ENCODE measurements around the gene ARHGAP22.

ARHGAP22 gene

DNA sequence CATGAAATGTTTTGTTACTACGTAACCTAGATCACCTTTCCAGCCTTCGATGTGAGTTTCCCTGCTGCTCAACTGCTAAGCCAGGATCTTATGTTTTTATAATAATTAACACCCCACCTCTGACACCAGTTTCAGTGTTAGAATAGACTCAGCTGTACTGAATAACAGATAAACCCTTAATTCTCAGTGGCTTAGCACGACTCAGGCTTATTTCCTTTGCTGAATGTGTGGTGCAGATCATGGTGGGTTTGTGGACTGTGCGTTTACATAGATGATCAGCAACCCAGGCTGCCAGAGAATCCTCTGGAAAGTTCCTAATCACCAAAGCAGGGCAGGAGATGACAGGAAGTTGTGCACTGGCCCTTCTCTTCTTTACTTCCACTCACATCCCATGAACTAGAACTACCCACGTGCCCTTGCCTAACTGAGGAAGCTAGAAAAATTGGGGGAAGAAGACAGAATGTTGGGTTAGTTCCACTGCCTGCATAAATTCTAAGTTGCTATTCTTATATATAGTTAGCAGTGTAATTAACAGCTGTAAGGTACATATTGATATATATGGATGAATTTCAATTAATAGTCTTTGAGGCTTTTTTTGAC is 186.6 kb downstream of the ARHGAP22 start:
- no peak for DNase-seq (ENCODE audit: low spot score)

DNA sequence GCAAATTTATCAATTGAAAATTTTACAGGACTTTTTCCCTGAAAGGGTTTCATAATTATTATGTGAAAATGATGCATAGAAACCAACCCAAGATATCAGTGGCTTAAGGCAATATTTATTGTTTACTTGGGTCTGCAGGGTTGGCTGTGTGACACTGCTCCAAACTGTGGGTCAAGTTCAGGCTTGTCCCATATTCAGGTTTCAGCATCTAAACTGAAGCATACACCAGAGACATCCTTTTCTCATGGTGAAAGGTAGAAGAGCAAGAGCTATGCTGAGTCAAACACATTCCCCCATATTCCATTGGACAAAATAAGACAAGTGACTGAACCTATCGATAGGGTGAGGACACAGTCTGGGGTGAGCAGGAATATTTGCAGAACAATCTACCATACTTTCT is 187.5 kb downstream of the ARHGAP22 start:
- DNase-seq (ENCODE audit: low spot score), result no peak

DNA sequence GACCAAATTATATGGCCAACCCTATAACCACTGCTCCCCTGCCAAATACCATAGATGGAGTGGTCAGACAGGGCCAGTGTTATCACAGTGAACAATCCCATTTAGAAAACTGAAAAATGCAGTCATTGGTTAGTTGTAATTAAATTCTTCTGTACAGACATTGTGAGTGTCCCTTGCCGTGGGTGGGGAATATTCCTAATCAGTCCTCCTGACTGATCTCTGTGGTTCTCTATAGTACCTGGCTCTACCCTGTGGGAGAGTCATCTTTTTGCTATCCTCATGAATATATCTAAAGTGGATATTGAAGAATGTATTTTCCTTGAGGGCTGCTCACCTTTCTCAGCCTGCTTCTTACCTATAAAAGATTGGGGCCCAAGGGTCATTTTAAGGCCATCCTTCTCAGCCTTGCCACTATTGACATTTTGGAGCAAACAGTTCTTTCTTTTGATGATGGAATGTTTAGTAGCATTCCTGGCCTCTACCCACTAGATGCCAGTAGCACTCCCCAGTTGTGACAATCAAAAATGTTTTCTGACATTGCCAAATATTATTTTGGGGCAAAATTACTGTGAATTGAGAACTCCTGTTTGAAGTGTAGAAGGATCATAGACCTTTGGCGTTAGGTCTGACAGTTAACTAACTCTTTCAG is 188.2 kb downstream of the ARHGAP22 start:
- peak; percentile 5 for DNase-seq (ENCODE audit: low spot score)

DNA sequence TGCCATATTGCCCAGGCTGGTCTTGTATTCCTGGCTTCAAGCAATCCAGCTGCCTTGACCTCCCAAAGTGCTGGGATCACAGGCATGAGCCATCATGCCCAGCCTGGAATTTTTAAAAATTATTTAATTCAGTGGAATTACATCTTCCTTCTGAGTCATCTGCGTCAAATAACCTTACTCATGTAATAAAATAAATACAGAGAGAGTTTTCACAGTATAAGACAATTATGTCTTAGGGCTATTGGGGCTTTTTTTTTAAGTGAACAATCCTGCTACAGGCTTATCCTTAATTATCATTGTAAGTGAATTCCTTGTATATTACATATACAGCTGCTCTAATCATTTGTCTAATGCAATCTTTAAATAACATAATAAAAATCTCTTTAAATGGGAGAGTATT is 190.1 kb downstream of the ARHGAP22 start:
- peak; percentile 8 for DNase-seq (ENCODE audit: low spot score)

DNA sequence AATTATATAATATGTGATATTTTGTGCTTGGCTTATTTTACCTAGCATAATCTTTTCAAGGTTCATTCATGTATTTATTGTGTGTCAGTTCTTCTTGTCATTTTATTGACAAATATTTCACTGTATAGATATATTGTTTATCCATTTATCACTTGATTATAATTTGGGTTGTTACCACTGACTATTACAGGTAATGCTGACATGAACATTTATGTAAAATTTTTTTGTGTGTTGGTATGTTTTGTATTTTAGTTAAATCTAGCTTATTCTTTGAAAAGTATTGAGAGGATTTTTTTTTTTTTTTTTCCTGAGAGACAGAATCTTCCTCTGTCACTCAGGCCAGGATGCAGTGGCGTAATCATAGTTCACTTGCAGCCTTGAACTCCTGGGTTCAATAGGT is 190.7 kb downstream of the ARHGAP22 start:
- DNase-seq (ENCODE audit: low spot score), result no peak

DNA sequence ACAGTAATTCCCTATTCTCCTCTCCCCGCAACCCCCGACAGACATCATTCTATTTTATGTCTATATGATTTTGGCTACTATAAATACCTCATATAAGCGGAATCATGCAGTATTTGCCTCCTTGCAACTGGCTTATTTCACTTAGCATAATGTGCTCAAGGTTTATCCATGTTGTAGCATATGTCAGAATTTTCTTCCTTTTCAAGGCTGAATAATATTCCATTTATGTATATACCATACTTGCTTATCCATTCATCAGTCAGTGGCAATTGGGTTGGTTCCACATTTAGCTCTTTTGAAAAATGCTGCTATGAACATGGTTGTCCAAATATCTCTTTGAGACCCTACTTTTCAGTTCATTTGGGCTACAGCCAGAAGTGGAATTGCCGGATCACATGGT is 191.9 kb downstream of the ARHGAP22 start:
- no peak for DNase-seq (ENCODE audit: low spot score)

DNA sequence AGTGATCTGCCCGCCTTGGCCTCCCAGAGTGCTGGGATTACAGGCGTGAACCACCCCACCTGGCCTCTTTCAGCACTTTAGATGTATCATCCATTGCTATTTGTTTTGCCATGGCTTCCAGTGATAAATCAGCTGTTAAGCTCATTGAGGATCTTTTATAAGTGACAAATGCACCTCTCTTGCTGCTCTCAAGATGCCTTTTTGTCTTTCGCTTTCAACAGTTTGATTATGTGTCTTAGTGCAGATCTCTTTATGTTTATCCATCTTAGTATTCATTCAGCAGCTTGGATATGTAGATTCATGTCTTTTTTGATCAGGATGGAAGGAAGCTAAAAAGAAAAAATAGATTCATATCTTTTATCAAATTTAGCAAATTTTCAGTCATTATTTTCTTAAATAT is 192.8 kb downstream of the ARHGAP22 start:
- no peak for DNase-seq (ENCODE audit: low spot score)

DNA sequence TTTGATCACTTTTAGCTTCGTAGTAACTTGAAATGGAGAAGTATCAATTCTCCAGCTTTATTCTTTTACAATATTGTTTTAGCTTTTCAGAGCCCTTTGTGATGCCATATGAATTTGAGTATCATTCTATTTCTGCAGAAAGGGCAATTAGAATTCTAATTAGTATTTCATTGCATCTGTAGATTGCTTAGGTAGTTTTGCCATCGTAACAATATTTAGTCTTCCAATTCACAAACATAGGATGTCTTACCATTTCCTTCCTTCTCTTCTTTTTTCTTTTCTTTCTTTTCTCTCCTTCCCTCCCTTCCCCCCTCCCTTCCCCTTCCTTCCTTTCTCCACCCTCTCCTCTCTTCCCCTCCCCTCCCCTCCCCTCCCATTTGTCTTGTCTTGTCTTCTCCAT is 193.4 kb downstream of the ARHGAP22 start:
- no peak for DNase-seq (ENCODE audit: low spot score)

DNA sequence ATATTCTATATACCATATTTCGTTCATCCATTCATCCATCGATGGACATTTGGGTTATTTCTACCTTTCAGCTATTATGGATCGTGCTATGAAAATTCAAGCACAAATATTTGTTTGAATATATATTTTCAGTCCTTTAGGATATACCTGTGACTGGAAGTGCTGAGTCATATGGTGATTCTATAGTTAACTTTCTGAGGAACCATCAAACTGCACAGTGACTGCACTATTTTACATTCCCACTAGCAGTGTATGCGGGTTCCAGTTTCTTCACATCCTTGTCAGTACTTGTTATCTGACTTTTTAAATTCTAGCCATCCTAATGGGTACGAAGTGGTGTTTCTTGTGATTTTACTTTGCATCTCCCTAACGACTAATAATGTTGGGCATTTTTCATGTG is 194.4 kb downstream of the ARHGAP22 start:
- DNase-seq (ENCODE audit: low spot score), result no peak

DNA sequence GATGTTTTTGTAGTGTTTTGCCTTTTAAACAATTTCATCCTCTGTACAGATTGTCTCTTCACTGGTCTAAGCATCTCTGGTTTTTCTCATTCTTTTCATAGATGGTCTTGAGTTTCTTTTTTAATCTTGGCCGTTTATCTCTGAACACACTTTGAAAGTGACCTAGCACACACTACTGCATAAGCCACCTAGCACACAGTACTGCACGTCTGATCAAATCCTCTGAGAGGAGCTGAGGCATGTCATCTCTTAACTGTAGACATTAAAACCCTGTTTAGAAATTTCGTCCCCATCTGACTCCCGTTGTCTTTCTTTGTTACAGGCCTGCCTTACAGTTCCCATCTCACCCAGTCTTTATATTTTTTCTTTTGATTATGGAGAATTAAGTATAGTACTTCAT is 198.2 kb downstream of the ARHGAP22 start:
- DNase-seq (ENCODE audit: low spot score), result no peak

DNA sequence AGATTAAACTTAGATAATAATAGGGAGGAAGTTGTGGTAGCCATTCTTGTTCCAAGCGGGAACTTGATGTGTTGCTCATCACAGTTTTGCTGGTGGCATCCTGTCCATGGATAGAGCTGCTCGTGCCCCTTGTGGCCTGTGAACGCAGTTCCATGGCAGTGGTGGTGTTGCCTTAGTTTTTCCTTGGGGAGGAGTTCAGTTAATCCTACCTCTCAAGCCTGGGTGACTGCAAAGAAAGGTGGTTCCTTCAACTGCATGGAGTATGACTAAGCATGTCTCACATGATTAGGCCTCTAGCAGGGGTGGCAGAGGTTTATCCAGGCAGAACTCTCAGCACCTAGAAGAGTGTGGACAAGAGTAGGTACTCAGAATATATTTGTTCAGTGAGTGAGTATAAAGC is 198.7 kb downstream of the ARHGAP22 start:
- DNase-seq (ENCODE audit: low spot score), result no peak

DNA sequence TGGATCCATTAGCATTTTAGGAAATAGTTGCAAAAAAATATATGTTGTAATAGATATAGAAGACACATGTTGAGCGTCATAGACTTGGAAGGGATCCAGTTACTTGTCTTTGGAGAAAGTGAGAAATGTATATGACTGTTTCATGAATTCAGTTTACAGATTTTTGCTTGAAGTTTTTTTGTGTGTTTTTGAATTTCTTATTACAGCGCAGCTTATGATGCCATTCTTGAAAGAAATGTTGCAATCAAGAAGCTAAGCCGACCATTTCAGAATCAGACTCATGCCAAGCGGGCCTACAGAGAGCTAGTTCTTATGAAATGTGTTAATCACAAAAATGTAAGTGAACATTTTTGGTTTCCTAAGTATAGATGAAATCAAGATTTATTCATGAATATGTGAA is 200.2 kb downstream of the ARHGAP22 start:
- no peak for DNase-seq (ENCODE audit: low spot score)

DNA sequence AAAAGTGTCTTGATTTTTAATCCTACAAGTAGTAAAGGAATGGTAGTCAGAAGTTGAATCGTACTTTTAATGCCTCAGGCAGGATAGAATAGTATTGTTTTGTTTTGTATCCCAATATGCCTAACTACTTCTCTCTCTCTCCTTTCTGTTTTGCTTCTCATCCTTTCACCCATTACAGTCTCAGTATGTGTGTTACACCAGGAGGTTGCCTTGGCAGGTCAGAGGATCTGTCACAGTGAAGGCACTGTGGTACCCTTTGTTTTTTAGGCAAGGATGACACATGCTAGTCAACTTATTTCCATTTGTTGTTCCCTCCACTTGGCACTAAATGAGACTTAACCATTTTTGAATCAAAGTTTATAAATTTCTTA is 204.0 kb downstream of the ARHGAP22 start:
- no peak for DNase-seq (ENCODE audit: low spot score)

DNA sequence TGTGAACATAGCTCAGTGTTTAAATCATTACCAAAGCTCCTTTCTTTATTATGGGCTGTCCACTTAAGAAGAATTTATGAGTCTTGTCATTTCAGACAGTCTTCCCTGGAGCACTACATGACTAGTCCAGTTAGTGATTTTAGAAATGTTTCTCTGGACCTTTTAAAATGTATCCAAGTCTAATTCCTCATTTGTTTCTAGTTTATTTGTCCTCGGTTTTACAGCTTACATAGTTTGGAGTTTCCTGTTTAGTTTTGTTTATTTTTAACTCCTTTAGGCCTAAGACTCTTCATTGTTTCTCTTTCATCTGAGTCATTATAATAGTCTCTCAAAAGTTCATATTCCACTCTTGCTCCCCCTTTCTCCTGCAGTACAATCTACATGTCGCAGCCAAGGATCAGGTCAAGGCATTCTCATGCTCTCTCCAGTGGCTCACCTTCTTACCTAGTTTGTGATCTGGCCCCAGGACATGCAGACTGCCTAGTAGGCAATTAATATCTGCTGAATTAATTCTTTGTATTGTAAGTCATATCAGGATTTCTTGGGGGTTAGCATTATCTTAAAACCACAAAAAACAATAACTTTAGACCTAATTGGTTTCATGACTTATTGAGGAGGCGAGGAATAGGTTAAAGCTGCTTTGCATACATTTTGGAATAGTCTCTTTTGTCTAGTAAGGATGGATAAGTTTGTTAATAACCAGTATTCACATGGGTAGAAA is 204.6 kb downstream of the ARHGAP22 start:
- no peak for DNase-seq (ENCODE audit: low spot score)

DNA sequence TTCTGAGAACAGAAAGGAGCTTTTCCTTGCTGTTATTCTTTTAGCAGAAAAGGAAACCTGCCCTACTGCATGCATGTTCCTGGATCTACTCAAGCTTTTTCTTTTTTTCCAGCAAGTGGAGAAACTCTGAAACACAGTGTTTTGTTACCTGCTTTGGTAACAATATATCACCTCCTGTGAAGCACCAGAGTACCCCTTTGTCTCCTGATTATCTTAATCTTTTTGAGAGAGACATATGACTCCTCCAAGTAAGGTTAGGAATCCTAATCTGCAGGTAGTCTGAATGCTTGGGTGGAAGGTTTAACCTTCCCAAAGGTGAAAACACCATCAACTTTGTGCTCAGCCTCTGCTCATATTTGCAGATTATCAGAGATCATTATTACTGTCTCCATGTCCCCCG is 205.3 kb downstream of the ARHGAP22 start:
- DNase-seq (ENCODE audit: low spot score), result no peak

DNA sequence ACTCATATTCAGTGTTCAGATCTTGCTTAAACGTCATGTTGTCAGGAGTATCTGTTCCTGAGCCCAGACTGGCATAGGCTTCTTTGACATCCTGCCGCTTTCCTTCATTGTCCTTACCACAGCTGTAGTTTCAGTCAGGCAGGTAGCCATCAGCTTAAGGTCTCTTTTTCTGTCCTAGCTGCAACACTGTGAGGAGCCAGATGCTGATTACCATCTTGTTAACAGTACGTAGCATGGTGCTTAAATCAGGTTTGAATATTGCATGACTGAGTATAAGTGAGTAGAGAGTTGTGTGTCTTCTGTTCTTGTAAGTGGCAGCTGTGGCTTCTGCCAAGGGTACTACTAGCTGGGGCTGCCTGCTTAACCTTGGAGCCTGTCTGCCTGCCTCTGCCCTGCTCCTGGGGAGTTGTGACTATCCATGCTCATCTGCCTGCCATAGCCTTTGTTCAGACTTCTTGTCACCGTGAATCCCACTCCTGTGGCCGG is 205.8 kb downstream of the ARHGAP22 start:
- no peak for DNase-seq (ENCODE audit: low spot score)

DNA sequence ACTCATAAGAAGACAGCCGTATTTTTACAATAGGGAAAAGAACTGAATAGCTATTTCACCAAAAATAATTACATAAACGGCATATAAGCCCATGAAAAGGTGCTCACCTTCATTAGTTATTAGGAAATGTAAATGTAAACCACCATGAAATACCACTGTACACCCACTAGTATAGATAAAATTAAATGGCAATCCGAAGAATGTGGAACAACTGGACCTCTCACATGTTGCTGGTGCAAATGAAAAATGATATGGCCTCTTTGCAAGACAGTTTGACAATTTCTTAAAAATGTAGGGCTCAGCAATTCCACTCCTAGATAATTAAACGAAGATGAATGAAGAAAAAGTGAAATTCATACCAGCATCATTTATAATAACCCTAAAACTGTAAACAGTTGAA is 206.6 kb downstream of the ARHGAP22 start:
- DNase-seq (ENCODE audit: low spot score), result no peak

All from GM03348 (cell line).